HG02759 (cell line): ENCODE results near the gene CPSF4L.

ENCODE experiments used
- ATAC-seq: cut with Tn5 transposase; IDR thresholded peaks from one replicate; pipeline ENCODE4 v1.9.1; 2021; ENCODE audit warnings: mild to moderate bottlenecking, moderate library complexity; ENCODE audit not compliant: unreplicated experiment

The CPSF4L gene

DNA sequence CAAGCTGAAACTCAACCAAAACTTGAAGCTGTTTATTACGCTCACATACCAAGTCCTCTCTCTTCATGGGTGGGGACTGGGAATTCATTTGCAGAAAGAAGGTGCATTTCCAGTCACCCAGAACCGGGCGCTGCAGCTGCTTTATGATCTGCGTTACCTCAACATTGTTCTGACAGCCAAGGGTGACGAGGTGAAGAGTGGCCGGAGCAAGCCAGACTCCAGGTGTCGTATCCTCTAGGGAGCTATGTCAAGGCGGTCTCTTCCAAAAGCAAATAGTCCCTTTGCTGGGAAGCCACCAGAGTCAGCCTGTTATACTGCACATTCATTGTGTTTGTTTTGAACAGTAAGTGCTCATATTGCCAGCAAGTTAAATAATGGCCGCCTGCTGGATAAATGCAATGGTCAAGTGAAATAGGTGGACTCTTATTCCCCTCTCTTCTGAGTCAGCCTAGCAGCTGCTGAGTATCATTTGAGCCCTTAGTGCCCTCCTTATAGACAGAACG is 56.2 kb downstream of the CPSF4L start:
- no peak for ATAC-seq

DNA sequence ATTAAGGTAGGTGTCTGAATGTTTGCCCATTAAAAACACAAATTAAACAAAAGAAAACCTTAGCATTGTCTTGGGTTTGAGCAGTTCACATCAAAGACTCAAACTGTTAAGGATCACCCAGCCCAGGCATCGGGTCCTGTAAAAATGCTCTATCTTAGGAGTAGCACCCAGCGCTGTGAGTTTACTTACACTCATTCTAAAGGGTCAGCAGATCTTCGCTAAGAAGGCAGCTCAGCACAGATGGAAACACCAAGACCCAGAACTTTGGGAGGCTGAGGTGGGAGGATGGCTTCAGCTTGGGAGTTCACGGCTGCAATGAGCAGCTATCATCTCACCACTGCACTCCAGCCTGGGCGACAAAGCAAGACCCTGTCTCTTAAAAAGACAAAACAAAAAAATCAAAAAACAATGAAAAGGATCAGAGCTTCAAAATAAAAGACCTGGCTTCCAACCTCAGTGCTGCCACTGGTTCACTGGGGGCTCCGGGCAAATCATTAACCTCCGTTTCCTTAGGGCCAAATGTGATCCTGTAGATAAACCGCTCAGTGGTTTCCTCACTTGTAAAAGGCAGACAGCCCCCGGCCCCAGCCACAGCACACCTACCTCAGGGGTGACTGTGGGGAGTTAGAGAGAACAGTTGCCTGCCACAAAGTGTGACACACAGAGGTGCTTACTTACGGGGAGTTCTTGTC is 57.7 kb downstream of the CPSF4L start:
- ATAC-seq, result no peak

DNA sequence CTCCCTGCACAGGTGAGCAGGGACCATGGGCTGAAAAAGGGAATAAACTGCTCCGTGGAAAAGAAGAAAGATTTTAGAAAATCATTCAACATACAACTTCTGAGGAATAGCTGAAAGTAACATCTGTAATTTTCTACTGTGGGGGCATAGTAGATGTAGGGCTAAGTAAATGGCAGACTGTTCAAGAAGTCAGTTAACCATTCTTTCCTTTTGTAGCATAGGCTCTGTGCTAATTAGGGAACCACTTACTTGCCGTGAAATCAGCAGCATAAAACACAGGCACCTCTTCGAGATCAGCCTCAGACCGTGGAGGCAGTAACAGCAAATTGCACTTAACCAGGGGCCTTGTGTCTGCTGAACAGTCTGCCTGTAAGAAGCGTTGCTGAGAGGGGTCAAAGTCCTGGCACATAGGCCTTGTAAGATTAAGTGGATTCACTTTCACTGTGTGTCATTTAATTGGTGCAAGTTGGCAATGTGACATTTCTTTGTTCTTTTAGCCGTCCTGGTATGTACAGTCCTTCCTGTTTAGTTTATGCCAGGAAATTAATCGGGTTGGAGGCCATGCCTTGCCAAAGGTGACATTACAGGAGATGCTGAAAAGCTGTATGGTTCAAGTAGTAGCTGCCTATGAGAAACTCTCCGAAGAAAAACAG is 58.4 kb downstream of the CPSF4L start:
- ATAC-seq, result no peak

DNA sequence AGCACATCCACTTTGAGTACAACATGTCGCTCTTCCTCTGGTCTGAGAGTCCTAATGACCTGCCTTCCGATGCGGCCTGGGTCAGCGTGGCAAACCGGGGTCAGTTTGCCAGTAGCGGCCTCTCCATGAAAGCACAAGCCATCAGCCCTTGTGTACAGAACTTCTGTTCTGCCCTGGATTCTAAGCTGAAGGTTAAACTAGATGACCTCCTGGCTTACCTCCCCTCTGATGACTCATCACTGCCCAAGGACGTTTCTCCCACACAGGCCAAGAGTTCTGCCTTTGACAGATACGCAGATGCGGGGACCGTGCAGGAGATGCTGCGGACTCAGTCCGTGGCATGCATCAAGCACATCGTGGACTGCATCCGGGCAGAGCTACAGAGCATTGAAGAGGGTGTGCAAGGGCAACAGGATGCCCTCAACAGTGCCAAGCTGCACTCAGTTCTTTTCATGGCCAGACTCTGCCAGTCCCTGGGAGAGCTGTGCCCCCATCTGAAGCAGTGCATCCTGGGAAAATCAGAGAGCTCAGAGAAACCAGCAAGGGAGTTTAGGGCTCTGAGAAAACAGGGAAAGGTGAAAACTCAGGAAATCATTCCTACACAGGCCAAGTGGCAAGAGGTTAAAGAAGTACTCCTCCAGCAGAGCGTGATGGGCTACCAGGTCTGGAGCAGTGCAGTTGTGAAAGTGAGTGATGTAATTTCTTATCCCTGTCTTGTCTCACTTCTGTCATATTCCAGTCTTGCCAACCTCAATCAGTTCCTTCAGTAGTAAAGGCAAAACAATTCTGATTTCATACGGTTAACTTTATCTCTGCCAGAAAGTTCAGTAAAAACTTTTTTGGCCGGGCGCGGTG is 60.2 kb downstream of the CPSF4L start:
- ATAC-seq, result no peak

DNA sequence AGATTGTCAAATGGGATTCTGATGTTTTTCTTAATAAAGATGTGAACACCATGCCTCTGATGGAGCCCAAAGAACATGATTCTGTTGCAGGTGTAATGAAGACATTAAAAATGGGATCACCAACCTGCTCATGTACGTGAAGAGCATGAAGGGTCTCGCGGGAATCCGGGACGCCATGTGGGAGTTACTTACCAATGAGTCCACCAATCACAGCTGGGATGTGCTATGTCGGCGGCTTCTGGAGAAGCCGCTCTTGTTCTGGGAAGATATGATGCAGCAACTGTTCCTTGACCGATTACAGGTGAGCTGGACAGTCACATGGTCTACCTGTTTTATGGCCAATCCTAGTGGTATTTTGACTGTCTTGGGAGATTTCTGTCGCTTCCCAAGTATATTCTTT is 61.2 kb downstream of the CPSF4L start:
- no peak for ATAC-seq

DNA sequence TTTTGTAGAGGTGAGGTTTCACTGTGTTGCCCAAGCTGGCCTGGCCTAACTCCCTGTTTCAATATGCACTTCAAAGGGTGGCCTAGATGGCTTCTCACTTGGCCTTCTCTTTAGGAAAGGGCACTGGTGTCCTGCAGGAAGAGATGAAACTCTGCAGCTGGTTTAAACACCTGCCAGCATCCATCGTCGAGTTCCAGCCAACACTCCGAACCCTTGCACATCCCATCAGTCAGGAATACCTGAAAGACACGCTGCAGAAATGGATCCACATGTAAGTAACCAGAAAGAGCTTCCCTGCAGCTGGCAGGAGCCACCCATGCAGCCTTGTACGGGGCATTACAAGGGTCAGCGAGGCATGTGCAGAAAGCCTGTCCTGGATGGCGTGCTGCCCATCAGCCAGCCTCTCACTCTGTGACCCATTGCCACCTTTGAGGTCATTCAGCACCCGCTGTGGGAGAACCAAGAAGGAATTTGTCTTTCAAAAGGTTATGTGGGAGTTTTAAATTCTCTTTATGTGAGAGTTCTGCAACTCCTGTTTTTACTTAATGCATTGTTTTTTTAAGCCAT is 61.8 kb downstream of the CPSF4L start:
- no peak for ATAC-seq

DNA sequence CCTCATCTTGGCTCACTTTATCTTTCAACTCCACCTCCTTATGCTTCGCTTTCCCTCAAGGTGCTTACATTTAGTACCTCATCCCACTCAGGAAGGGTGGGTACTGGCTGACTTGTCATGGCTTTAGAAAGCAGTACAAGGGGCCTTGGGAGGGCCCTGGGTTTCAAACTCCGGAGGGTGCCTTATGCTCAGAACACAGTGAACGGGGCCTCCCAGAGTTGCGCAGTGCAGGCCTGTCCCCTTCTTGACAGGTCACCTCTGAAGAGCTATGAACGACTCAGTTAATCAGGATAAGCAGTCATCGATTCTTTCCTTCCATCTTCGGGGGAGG is 62.8 kb downstream of the CPSF4L start:
- no peak for ATAC-seq
